ENCODE measurements around the gene CLEC4G. TPM values are rescaled to one million over a fixed set of nuclear protein-coding genes. Genes with fewer than 3 reads are reported as not detected.

The CLEC4G gene
- total RNA-seq, 4 donors from 2014 or later: not detected

DNA sequence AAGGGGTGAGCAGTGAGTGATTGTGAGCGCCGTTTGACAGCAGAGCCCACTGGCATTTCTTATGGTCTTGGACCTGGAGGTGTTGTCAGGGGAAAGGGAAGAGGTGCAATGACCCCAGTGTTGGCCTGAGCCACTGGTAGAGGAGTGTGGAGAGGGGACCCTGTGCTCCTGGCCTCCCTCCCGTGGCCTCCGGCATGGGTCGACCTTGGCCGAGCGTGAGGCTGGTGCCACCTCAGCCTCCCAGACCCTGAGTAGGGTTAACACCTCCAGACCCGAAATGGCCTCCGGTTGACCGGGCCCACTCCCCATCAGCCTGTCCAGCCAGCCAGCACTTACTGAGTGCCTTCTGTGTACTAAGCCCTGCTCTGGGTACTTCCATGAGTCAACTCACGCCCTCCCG is 44.7 kb downstream of the CLEC4G start:
- H3K27ac ChIP-seq: no peak overlapping the region
- H3K4me1 ChIP-seq: peaks cover 0 to 2% of the 10 kb centered on the region in 2 donors
- H3K4me3 ChIP-seq: no peak overlapping the region
- peaks cover 0 to 4% of the 10 kb centered on the region in 2 donors for H3K27me3 ChIP-seq
- no peaks in the 10 kb centered on the region for H3K36me3 ChIP-seq
- TF ChIP-seq POLR2A (IDR thresholded peaks at IDR 0.05) (no peak), CTCF (IDR thresholded peaks at IDR 0.05) (no peak)
- no peak for DNase-seq
- H3K9me3 ChIP-seq: no peaks in the 10 kb centered on the region
- intact Hi-C loops (cut with DNase I; ENCODE audit: low total_unique reads): no loop called here

- Histone ChIP-seq H3K36me3 (no peaks in the 10 kb centered on the region), H3K27me3 (peaks cover 0 to 4% of the 10 kb centered on the region in 2 donors), H3K4me1 (peaks cover 0 to 10% of the 10 kb centered on the region in 2 donors), H3K27ac (no peak overlapping the region), H3K4me3 (no peak overlapping the region), H3K9me3 (no peaks in the 10 kb centered on the region)
- no peak for DNase-seq
- no peak for TF ChIP-seq POLR2A (IDR thresholded peaks at IDR 0.05)
- TF ChIP-seq CTCF (IDR thresholded peaks at IDR 0.05): no peak
- intact Hi-C loops (cut with DNase I; ENCODE audit: low total_unique reads): no loop called here
These were observed 46.1 kb downstream of the CLEC4G start for GRCh38 chr19:7685546-7686445.

GRCh38 chr19:7682175-7682855 is 49.6 kb downstream of the CLEC4G start:
- intact Hi-C loops (cut with DNase I; ENCODE audit: low total_unique reads): no loop called here
- Histone ChIP-seq H3K27ac (no peak overlapping the region), H3K4me3 (peak overlapping the region in 1 of 2 donors; percentile 96), H3K4me1 (peaks cover 0 to 10% of the 10 kb centered on the region in 2 donors), H3K9me3 (no peaks in the 10 kb centered on the region), H3K27me3 (no peaks in the 10 kb centered on the region), H3K36me3 (no peaks in the 10 kb centered on the region)
- DNase-seq: no peak
- TF ChIP-seq POLR2A (IDR thresholded peaks at IDR 0.05): no peak
- TF ChIP-seq CTCF (IDR thresholded peaks at IDR 0.05): no peak

- H3K9me3 ChIP-seq: no peaks in the 10 kb centered on the region
- H3K27ac ChIP-seq: peak overlapping the region; percentile 78 to 90
- no peaks in the 10 kb centered on the region for H3K27me3 ChIP-seq
- no peaks in the 10 kb centered on the region for H3K36me3 ChIP-seq
- peaks cover 0 to 10% of the 10 kb centered on the region in 2 donors for H3K4me1 ChIP-seq
- intact Hi-C loops (cut with DNase I; ENCODE audit: low total_unique reads): no loop called here
- TF ChIP-seq POLR2A (IDR thresholded peaks at IDR 0.05) (no peak), CTCF (IDR thresholded peaks at IDR 0.05) (peak; percentile 14 to 62 (median 32))
- peak; percentile 55 to 64 for DNase-seq
- H3K4me3 ChIP-seq: peak overlapping the region; percentile 96 to 99
These were observed 50.4 kb downstream of the CLEC4G start for GRCh38 chr19:7681340-7682174.
